ENCODE data around the gene CLN5.
"Not testable (repeated sequence)": the region's sequence is repeated elsewhere in the genome, so short reads cannot be mapped to it uniquely, and the experiment has no call there.

The CLN5 gene

GRCh38 chr13:76991796-76992547, at the start of gene CLN5:
TSS of gene CLN5 (plus strand) at chr13:76992081. CDS start at chr13:76992099, 18 bp downstream.
- H3K4me3 ChIP-seq (ENCODE audit: low read depth, low read length) = peak within 1 kb of the TSS; percentile 94

DNA sequence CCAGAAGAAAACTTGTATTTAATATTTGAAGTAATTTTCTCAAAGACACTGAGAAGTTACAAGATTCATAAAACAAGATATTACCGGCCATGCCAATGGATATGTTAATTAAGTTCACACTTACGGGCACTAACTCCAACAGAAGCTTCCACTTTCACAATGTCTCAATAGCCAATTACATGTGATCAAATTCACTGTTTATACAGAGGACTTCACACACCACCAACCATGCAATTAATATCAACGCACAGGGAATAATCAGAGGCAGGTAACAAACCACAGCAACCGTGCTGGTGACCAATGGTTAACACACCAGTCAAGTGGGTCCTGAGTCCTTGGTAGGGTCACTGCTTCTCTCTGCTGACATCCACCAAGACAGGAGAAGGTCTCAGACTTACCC, 49.5 kb upstream of the CLN5 start:
- no peak overlapping the region for H3K4me3 ChIP-seq (ENCODE audit: low read depth, low read length)

DNA sequence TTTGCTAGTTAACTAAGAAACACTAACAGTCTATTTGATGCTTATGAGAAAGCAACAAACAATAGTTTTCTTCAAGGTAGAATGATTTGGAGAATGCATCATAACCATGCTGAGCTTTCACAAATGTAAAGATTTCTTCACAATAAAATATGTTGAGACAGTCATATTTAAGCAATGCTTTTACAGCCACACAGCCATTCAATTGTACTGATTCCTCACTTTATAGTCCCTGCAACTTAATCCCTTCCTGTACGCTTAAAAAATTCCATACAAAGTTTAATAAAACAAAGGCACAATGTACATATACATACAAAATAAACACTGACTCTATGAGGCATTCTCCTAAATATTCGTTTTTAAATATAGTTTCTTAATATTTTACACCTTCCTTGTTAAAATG, 48.2 kb upstream of the CLN5 start:
- H3K4me3 ChIP-seq (ENCODE audit: low read depth, low read length) = no peak overlapping the region

DNA sequence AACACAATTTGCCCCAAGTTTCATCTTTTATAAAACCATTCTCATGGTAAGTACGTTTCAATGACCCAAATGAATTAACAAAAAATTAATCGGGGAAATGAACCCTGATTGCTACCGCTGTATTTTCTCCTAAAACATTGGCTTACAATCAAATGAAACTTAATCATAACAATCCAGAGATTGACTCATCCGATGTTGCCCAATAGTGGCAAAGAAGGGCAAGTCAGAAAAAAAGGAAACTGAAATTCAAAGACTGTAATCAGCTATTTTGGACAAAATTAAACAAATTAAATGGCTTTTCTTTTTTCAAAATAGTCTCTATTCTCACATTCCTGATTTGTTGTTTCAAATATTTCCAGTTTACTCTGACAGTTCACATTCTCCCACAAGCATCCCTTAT, 47.4 kb upstream of the CLN5 start:
- H3K4me3 ChIP-seq (ENCODE audit: low read depth, low read length) = no peak overlapping the region

DNA sequence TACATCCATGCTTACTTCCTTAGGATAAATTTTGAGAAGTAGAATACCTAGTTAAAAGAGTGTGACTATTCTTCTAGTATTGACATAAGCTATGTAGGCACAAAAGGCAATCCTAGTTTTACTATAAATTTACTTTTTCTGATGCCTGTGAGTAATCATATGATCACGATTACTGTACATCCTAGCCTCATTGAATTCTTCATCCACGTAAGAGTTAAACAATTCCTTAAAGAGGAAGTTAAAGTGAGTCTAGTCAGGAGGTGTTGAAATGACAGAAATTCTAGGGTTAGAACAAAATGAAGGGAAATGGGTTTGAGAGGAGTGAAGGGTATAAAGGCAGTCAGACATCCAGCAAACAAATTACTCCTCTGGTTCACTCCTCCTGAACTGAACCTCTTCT, 43.7 kb upstream of the CLN5 start, which contains the start of gene ACOD1:
TSS of gene ACOD1 (plus strand) at position 363 of the 400 bp plus-strand sequence. CDS start 48 bp downstream, outside the sequence.
- H3K4me3 ChIP-seq (ENCODE audit: low read depth, low read length) = no peak within 1 kb of the TSS

DNA sequence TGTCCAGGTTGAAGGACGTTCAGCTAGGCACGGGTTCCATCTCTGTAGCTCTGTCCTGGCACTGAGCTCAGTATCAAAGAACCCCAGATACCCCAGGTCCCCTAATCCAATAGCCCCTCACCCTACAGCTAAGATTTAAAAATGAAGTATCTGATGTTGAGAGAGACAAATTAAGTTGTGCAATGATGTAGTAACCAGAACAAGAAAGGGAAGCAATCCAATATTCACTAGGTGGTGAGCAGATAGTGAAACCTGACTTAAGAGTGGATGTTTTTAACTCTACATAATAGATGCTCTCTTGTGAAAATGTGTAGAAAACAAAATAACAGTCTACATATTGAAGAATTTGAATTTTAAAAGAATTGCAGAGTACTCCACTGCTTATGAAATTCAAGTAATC, 41.8 kb upstream of the CLN5 start:
- H3K4me3 ChIP-seq (ENCODE audit: low read depth, low read length) = no peak overlapping the region

- no peak overlapping the region for H3K4me3 ChIP-seq (ENCODE audit: low read depth, low read length)
These were observed 37.9 kb upstream of the CLN5 start for GRCh38 chr13:76953968-76954367.

- H3K4me3 ChIP-seq (ENCODE audit: low read depth, low read length) = no peak overlapping the region
These were observed 37.3 kb upstream of the CLN5 start for GRCh38 chr13:76954538-76954937.

GRCh38 chr13:76955193-76955592, 36.7 kb upstream of the CLN5 start:
- H3K4me3 ChIP-seq (ENCODE audit: low read depth, low read length) = no peak overlapping the region

DNA sequence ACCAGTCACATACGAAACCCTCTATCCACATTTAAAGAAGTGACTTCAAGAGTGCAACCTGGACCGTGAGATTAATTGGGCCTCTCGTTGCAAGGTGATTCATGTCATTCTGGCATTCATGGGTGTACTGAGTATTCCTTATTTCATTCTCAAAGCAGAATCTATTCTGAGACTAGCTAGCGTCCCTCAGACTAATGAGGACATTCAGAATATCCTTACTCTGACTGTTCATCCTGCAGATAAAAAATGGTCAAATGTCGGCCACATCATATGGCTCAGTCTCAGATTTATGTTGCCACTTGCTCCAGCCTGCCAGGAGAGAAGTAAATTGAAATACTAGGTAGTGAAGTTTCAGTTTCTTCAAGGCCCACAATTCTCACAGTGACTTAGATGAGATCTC, 36.2 kb upstream of the CLN5 start:
- H3K4me3 ChIP-seq (ENCODE audit: low read depth, low read length) = no peak overlapping the region

- no peak overlapping the region for H3K4me3 ChIP-seq (ENCODE audit: low read depth, low read length)
These were observed 32.9 kb upstream of the CLN5 start for GRCh38 chr13:76958841-76959432.

- not testable (repeated sequence) for H3K4me3 ChIP-seq (ENCODE audit: low read depth, low read length)
These were observed 32.1 kb upstream of the CLN5 start for GRCh38 chr13:76959734-76960133.

DNA sequence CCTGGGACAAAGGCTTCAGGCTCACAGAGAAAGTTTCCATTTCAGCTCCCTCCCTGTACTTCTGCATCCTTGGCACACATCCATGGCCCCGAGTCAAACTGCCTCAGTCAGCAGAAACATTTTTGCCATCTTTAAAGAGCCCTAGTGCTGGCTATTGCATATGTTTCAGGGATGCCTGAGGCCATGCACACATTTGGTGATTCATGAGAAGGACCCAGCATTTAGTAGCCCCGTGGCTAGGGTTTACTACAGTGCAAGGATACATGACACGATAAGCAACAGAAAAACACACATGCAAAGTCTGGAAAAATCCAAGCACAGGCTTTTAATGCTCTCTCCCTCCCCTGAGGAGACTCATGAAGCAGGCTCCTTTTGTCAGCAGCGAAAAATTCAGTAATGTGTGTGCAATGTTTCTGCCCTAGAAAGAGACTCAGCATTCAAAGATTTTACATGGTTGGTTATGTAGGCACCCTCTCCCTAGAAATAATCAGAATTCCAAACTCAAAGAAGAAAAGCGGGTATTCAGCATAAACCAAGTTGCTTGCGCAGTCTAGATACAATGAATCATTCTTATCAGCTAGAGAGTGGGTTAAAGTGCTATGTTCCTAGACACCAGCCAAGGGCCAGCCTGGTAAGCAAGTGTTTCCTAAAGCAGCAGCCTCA, 26.0 kb upstream of the CLN5 start:
- no peak overlapping the region for H3K4me3 ChIP-seq (ENCODE audit: low read depth, low read length)

GRCh38 chr13:76967031-76967430, 24.9 kb upstream of the CLN5 start:
- H3K4me3 ChIP-seq (ENCODE audit: low read depth, low read length) = no peak overlapping the region

DNA sequence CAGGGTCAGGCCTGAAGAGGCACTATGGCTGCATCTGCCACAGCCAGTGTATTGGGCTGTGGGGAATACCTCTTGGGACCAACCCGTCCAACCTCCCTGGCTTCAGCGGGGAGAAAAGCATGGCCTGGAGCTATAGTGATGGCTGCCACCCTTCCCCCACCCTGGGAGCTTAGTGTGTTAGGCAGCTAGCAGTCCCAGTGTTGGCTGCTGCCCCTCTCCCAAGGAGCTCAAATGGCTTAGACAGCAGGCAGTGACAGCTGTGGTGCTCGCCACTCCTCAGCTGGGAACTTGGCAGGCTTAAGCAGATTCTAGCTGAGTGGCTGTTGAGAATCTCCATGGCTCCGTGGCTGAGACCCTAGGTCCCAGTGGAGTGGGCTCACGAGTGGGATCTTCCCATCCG, 23.8 kb upstream of the CLN5 start:
- H3K4me3 ChIP-seq (ENCODE audit: low read depth, low read length) = no peak overlapping the region

DNA sequence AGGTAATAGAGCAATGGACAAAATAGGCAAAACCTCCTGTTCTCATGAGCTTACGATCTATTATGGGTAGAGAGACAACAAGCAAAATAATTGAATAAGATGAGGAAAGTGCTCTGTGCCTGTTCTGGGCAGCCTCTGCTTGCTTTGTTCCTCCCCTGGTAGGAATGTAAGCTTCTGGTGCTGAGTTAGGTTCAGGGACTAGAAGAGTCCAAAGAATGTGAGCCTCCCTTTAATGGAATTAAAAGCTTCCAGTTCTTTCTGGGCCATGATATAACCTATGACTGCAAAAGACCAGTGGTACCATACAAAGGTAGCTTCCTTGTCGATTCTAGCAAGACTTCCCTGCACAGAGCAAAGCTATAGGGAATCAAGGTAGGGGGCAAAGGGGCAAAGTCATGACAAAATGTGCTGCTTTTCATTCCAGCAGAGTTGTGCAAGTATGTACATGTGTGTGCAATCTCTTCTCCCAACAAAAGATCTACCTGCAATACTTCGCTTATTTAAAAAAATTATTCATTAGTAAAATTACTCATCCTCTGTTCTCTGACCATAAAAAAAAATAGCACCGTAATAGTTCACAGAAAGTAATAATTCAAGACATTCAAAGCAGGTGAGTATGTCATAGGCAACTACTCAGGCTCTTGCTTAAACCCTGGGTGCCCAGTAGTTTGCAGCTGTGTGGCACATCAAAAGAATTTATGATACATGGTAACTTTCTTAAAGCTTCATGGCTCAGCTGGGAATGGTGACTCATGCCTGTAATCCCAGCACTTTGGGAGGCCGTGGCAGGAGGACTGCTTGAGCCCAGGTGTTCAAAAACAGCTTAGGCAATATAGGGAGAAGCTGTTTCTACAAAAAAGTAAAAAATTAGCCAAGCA, 22.2 kb upstream of the CLN5 start:
- no peak overlapping the region for H3K4me3 ChIP-seq (ENCODE audit: low read depth, low read length)

GRCh38 chr13:76971215-76971614, 20.7 kb upstream of the CLN5 start:
- no peak overlapping the region for H3K4me3 ChIP-seq (ENCODE audit: low read depth, low read length)

- H3K4me3 ChIP-seq (ENCODE audit: low read depth, low read length) = no peak overlapping the region
These were observed 19.7 kb upstream of the CLN5 start for GRCh38 chr13:76971851-76972829.

DNA sequence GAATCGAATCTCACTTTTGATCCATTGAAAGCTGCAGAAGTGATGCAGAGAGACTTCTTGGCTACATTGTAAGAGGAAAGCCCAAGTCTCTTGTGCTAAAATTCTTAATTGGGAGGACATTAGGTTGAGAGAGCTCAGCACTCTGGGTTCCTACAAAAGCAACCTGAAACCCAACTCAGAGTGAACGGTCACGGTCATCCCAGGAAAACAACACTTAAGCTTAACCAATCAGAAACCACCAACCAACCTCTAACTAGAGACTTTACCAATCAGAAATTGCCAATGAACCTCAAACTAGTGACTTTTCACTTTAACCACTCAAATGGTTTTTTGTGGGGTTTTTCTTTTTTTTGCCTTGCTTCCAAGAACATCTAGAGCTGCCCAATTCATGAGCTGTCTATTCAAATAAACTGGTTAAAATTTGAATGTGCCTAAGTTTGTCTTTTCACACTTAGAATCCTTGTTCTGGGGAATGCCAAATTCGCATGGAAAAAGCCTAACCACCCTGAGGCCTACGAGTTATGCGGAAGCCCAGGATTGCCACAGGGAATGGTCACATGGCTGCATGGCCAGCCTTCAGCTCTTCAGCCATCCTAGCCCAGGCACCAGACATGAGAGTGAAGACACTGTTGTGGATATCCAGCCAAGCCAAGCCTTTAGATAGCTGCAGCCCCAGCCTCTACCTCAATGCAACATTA, 17.8 kb upstream of the CLN5 start:
- no peak overlapping the region for H3K4me3 ChIP-seq (ENCODE audit: low read depth, low read length)

Data from iPS-11a (cell line).